ENCODE measurements around the gene NCAPH2.
"Not testable (repeated sequence)": the region's sequence is repeated elsewhere in the genome, so short reads cannot be mapped to it uniquely, and the experiment has no call there.

NCAPH2 gene

DNA sequence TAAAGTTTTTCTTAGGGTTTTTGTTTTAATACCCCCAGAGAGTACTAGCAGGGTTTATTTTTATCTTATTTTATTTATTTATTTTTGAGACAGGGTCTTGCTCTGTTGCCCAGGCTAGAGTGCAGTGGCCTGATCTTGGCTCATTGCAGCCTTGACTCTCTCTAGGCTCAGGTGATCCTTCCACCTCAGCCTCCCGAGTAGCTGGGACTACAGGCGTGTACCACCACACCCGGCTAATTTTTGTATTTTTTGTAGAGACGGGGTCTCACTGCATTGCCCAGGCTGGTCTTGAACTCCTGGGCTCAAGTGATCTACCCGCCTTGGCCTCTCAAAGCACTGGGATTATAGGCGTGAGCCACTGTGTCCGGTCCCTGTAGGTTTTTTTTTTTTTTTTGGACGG is 12.2 kb downstream of the NCAPH2 start:
- DNase-seq: not testable (repeated sequence)

DNA sequence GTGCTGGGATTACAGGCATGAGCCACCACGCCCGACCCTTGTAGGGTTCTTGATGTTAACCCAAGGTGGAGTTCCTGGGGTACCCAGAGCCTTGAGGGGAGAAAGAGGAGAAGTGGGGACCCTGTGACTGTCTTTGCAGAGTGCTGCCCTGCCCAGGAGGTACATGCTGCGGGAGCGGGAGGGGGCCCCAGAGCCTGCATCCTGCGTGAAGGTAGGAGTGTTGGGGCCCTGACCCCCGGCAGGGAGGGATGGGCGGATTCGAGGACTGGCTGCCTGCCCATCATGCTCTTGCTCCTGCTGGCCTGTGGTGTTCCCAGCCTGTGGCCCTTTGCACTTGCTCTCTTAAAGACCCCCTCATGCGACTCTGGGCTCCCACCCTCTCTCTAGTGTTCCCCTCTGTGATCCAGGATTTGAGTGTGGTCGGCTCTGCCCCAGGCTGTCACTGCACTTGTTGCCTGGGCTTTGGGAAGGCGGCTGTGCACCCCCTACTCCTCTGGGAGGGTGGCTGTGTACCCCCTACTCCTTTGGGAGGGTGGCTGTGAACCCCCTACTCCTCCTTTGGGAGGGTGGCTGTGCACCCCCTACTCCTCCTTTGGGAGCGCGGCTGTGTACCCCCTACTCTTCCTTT is 12.9 kb downstream of the NCAPH2 start:
- DNase-seq: no peak

DNA sequence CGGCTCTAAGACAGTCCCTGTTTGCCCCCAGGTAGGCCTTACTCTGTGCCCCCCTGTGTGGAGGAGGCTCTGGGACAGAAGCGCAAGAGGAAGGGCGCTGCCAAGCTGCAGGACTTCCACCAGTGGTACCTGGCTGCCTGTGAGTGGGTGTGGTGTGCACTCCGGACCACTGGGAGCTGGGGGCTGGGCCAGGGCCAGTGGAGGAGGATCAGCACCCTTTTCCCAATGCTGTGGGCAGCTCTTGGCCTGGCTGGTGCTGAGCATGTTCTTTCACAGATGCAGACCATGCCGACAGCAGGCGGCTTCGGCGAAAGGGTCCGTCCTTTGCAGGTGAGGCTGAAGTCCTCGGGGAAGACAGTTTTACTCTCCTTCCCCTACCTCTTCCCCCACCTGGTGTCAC is 13.7 kb downstream of the NCAPH2 start:
- no peak for DNase-seq

DNA sequence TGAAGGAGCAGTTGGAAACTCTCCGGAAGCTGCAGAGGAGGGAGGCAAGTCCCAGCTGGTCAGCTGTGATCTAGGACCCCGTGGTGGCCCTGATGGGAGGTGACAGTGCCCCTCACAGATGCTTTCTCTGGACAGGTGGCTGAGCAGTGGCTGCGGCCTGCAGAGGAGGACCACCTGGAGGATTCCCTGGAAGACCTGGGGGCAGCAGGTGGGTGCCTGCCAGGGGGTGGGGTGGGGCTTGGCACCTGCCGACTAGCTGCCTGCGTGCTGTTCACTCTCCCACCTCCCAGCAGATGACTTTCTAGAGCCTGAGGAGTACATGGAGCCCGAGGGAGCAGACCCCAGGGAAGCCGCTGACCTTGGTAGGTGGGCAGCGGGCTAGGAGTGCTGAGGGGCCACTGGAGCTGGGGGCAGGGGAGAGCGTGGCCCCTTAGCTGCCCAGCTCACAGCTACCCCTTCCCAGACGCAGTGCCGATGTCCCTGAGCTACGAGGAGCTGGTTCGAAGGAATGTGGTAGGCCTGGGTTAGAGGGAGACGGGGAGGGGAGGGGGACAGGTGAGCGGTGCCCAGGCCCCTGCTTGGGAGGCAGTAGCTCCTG is 14.3 kb downstream of the NCAPH2 start:
- no peak for DNase-seq

DNA sequence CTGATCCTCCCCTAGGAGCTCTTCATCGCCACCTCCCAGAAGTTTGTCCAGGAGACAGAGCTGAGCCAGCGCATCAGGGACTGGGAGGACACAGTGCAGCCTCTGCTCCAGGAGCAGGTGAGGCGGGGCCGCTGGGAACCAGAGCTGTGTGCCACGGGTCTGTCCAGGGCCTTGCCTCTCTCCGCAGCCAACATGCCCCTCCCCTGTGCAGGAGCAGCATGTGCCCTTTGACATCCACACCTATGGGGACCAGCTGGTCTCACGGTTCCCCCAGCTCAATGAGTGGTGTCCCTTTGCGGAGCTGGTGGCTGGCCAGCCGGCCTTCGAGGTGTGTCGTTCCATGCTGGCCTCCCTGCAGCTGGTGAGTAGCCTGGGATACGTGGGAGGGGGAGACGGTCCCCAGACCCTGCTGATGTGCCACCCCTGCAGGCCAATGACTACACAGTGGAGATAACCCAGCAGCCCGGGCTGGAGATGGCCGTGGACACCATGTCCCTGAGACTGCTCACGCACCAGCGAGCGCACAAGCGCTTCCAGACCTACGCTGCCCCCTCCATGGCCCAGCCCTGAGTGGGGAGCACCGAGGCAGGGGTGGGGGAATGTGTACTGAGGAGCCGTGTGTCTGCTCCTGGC is 14.9 kb downstream of the NCAPH2 start:
- DNase-seq: no peak

DNA sequence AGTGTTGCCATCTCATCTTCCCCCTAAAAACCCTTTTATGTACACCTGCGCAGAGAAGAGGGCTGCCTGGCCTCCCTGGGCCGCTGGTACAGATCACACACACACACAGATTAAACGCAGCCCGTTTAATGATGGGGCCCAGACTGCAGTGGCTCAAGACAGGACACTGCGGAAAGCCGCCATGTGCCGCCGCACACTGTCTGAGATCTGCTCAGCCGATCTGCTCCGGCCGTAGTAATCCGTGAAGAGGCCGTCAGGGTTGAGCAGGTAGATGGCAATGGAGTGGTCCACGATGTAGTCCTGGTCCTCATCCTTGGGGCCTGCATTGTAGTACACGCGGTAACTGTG is 15.4 kb downstream of the NCAPH2 start:
- no peak for DNase-seq

DNA sequence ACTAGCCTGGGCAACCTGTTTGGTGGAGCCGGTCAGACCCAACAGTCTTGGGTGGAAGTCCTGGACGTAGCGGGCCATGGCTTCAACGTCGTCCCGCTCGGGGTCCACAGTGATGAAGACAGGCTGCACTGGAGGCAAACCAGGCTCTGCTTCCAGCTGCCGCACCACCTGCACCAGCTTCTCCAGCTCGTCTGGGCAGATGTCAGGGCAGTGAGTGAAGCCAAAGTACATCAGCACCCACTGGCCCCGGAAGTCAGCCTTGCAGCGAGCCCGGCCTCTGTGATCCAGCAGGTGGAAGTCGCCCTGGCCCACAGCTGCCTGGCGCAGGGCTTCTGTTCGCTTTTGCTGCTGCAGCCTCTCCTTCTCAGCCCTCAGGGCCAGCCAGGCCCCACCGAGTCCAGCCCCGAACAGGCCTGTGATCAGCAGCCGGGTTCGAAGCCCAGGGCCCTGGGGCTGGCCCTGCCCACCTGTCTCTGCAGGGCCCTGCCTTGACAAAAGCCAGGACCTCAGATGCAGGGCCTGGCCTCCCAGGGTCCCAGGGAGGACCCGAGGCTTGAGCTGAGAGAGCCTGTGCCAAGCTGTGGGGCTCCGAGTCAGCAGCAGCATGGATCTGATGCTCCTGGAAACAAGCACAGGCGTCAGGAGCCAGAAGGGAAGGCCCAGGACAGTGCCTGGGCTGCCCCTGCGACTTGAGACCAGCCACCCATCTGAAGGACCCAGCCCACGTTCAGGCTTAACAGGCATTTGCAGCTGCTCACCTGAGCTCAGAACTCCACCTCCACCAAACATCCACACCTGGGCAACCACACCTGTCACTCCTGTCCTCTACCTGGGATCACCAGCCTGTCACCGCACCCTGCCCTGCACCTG is 16.0 kb downstream of the NCAPH2 start:
- DNase-seq: no peak

DNA sequence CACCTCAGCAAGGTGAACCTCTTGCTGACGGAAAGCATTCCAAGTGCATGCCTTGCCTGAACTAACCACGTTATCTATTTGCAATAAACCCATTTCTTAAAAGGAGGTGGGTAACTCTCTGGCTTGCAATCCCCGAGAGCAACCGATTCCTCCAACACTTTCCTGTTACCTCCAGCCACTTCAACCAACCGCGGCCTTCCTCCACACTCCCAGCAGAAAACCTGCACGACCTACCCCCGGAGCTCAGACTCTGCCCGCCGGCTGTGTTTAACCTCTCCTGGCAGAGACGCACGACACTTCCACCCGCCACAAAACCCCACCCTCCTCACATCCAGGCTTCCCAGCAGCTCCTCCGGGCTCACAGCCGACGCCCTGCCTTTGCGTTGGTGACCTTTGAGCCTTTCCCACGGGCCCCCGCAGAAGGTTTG is 16.7 kb downstream of the NCAPH2 start:
- no peak for DNase-seq

DNA sequence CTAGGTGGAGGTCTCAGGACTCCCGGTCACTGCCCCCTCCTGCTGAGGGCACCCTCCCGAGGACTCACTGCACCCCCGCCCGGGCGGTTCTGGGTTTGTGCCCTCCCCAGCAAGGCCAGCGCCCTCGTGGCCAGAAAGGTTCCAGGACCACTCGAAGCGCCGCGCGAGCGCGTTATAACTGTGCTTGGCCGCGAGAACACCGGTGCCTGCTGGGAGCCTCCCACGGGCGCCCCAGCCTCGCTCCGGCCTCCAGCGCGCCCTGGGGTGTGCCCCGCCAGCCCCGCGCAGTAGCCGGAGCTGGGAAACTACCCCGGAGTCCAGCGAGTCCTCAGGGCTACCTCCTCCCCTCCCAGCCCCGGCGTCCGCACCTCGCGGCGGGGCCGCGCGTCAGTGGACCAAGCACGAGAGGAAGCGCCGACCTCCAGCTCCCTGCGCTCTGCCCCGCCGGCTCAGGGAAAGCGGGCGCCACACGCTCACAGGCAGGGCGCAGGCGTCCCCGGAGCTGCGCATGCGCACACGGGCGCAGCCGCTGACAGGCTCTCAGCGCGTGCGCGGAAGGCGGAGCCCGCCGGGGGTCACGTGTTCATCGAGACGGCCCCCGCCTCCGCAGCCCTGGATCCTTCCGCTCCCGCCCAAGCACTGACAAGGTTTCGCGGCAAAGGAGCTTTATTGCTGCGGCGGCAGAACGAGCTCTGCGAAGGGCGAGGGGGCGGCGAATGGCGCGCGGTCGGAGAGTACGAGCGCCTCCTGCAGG is 17.3 kb downstream of the NCAPH2 start, which contains the start of gene SCO2:
TSS of gene SCO2 (minus strand) at position 495 of the 754 bp plus-strand sequence. CDS start 1,187 bp downstream, outside the sequence.
- DNase-seq: peak; percentile 96

DNA sequence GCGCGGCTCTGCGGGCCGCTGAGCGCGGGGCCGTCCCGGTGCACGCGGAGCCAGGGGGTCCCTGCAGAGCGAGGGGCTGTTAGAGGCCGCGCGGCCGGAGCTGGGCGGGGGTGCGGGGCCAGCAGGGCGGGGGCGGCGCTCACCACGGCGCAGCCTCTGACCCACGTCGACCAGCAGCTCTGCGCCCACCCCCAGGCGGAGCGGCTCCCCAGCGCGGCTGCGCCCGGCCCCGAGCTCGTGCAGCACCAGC is 17.8 kb downstream of the NCAPH2 start:
- no peak for DNase-seq

DNA sequence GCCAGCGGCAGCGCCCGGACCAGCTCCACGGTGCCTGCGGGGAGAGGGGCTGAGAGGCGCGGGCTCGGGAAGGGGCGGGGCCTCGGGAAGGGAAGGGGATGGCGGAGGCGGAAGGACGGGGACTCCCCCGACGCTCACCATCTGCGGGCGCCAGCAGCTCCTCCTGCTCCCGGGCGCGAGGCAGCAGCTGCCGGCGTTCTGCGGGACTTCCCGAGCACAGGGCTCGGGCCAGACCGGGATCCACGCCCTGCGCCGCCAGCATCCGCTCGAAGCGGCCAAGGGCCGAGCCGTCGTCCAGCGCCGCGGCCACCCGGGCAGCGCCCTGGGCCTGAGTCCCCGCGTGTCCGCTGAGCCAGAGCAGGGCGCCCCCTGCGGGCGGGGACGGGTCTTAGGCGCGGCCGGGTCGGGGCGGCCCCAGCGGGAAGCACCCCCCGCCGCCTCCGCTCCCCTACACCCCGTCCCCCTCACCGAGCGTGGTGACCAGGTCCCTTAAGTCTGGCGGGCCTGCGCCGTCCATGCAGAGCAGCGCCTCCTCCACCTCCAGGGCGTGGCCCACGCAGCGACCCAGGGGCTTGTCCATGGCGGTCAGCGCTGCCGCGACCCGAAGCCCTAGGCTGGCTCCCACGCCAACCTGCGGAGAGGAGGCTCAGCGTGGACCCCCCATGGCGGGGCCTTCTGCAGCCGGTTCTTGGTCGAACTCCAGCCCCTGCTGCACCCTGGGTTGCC is 18.2 kb downstream of the NCAPH2 start:
- peak; percentile 57 for DNase-seq

DNA sequence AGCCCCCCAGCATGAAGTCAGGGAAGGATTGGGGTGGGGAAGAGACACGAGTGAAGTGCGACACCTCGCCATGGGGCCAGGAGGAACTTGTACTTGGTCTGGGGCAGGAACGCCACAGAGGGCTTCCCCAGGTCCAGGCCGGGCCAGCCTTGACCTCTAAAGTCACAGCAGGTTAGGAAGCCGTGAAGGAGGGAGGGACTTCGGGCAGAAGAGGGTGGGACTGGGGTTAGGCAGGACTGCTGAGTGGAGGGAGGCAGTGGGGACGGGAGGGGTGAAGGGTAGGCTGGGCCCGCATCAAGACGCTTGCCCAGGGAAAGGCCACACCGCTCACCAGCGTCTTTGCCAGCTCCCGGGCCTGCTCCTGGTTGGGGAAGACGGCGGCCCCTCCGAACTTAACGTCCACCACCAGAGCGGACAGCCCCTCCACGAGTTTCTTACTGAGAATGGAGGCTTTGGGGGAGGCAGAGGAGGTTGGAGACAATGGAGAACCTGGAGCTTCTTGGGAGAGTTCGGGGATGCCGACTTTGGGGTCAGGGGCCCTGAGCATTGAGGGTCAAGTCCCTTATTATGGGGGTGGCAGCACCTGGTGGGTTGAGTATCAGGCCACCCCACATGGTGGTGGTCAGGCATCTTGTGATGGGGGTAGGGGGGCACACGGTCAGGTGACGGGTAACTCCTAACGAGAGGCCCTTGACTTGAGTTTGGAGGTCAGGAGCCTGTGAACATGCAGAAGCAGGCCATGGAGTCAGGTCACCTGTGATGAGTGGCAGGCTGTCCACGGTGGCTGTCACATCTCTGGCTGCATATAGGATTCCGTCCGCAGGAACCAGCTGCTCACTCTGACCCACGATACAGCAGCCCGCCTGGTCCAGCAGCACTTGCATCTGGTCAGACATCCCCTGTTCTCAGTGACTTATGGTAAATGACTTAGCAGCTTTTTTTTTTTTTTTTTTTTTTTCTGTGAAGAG is 19.1 kb downstream of the NCAPH2 start:
- no peak for DNase-seq

DNA sequence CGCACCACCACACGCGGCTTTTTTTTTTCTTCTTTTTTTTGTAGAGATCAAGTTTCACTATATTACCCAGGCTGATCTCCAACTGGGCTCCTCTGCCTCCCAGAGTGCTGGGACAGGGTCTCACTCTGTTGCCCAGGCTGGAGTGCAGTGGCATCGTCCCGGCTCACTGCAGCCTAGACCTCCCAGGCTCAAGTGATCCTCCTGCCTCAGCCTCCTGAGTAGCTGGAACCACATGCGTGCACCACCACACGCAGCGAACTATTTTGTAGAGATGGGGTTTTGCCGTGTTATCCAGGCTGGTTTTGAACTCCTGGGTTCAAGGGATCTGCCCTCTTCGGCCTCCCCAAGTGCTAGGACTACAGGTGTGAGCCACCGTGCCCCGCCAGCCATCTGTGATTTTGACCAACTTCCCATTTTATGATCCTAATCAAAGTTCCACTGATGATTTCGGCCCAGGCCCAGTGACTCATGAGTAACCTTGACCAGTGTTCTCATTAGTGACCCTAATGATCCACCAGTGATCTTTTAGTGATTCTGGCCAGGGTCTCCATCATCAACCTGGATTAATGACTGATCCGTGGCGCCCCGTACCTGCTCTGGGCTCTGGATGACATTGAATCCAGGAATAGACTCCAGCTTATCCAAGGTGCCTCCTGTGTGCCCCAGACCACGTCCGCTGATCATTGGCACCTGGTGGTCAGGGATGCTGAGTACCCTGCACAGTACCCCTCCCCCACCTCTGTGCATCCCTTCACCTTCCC is 20.1 kb downstream of the NCAPH2 start:
- no peak for DNase-seq

DNA sequence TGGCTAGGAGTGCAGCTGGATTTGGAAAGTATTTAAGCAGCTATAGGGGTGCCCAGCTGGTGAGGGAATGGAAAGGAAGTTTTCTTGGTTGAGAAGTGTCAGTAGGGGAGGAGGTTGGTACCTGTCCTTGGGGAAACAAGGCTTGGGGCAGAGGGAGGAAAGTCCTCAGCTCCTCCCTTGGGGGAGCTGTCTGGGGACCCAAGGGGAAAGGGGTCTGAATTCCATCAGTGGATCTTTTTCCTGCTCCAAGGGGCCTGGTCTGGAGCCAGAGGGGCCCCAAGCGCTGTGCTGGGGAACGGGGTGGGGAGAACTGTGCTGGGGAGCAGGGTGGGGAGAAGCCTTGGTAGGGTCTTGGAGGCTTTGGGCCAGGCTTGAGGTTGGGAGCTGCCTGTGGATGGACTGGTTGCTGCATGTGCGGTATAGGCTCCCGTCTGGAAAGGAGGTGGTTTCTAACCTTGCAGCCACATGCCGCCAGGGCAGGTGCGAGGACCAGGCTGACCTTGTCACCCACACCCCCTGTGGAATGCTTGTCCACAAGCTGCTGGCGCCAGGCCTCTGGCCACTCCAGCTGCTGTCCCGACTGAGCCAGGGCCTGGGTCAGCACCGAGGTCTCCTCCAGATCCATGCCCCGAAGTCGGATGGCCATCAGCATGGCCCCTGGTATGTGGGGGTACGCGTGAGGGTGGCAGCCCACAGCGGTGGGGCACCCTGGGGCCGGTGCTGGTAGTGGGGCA is 20.8 kb downstream of the NCAPH2 start:
- no peak for DNase-seq

DNA sequence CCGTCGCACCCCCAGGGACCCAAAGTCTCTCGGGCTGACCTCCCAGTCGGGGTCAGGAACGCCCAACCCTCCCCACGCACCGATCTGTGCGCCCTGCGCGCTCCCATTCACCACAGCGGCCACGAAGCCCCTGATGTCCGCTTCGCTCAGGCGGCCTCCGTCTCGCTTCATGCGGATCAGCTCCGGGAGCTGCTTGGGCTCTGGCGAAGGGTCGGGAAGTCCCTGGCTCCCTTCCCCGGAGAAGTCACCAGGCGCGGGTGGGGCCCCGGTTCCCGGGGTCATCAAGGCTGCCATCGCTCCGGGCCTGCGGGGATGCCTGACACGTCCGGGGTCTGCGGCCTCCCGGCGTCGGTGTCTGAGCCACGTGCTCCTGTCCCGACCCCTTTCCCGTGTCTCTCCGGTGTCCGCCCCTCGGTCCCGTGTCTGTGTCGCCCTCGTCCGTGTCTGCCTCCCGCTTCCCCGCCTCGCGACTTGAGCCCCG is 21.4 kb downstream of the NCAPH2 start:
- no peak for DNase-seq

DNA sequence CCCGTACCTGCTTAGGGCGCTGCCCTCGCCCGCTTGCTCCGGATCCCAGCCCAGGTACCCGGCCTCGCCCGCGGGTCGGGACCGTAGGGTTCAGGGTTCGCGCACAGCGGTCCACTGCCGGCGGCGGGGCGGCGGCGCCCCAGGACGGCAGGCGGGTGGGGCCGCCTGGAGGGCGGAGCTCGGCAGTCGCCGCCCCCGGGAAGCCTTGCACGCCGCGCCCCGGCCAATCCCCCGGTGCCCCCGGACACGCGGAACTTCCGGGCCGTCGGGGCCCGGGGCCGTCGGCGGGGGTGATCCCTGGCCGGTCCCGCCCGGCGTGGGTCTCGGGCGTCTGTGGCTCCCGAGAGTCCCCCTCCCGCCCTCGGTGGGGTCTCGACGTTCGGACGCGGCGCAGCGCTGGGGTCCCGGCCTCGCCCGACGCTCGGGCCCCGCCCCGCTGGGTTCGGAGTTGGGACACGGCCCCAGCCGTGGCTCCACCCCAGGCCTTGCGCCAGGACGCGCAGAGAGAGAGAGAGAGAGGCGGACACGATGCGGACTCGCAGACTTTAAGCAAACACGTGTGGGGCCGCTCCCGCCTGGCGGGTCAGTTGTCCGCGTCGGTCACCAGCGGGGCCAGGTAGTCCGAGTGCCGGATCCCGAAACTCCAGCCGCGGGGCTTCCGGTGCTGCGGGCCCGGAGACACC is 22.0 kb downstream of the NCAPH2 start, which contains the start of gene TYMP:
TSS of gene TYMP (minus strand) at position 116 of the 683 bp plus-strand sequence. CDS start 303 bp downstream, outside the sequence.
- DNase-seq: no peak

DNA sequence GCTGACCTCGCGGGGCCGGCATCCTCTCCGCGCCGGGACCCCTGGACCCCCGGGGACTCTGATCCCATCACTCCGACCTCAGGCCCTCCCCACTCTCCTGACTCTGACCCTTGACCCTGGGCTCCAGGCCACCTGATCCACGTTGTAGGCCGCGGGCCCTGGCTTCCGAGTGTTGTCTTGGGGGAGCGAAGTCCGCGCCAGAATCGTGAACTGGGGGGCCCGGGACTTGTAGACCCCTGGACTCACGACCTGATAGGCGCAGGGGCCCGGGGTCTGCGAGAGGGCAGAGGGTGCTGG is 22.5 kb downstream of the NCAPH2 start:
- DNase-seq: no peak

DNA sequence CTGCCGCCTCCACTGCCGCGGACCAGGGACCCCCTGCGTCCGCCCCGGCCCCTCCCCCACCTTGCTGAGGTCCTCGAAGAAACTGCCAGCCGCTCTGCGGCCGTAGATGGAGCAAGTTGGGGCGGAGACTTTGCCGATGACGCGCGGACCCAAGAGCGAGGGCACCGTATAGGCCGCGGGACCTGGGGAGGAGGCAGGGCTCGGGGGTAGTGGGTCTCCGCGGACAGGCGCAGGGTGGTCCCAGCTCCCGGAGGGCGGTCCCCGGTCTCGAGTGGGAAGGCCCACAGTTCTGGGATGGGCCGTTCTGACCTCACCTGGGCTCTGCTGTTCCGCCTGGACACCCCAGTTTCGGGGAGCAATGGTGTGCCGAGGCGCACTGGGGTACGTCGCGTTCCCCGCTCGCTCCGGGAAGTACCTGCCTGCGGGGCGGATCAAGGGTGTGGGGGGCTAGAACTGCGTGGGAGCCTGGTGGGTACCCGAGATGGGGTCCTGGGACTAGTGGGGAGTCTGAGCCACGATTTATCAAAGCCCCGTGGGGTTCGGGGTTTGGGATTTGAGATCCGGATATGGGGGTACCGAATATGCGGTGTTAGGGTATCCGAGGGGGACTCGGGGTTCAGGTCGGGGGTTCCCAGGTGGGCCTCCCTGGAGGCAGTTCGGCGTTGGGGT is 23.0 kb downstream of the NCAPH2 start:
- no peak for DNase-seq

All from midbrain (tissue), 1 donor.